ENCODE results near the gene DPP10. TPM values are rescaled to one million over a fixed set of nuclear protein-coding genes. Genes with fewer than 3 reads are reported as not detected.

The DPP10 gene
- total RNA-seq, 1 donor from 2014 or later: 15.1 TPM

- no peak for TF ChIP-seq CTCF (IDR thresholded peaks at IDR 0.05; ENCODE audit: partially characterized antibody, unreplicated experiment)
- Mint-ChIP-seq H3K27me3 (ENCODE audit: unreplicated experiment) (peaks cover 13% of the 10 kb centered on the region), H3K27ac (ENCODE audit: unreplicated experiment) (peak overlapping the region; percentile 78), H3K4me3 (ENCODE audit: unreplicated experiment) (peak overlapping the region; percentile 90), H3K36me3 (ENCODE audit: unreplicated experiment) (no peaks in the 10 kb centered on the region), H3K4me1 (ENCODE audit: low read depth, unreplicated experiment) (peaks cover 9% of the 10 kb centered on the region), H3K9me3 (ENCODE audit: unreplicated experiment) (peaks cover 3% of the 10 kb centered on the region)
- DNase-seq: no peak
These were observed 718.2 kb downstream of the DPP10 start for GRCh38 chr2:115160531-115161080.

DNA sequence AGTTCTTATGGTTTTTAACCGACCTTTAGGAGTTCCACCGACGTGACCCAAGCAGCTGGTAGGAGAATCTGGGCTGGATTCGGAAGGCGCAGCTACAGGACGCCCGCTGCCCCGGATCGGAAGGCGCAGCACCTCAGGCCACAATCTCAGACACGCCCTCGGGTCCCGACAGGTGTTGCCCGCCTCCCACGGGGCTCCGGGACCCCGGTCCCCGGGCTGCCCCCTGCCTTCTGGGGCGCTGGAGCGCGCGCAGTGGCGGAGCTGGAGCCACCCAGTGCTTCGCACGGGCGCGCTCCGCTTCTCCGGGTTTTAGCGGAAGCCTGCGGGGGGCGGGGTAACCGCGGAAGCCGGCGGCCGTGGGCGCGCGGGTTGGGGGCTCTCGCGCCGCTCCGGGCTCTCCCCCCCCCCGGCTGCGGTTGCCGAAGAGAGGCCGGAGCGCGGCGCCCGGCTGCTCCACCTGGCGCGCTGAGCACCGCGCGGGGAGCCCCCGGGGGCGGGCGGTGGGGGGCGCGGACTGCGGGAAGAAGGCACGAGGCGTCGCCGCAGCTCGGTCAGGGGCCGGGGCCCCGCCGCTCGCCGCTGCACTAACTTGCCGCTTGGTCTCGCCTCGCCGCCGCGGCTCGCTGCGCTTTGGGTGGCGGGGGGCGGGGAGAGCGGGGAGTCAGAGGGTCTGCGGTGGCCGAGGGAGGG, 718.8 kb downstream of the DPP10 start:
- Mint-ChIP-seq H3K27ac (ENCODE audit: unreplicated experiment) (peak overlapping the region; percentile 78), H3K36me3 (ENCODE audit: unreplicated experiment) (no peaks in the 10 kb centered on the region), H3K27me3 (ENCODE audit: unreplicated experiment) (peaks cover 13% of the 10 kb centered on the region), H3K4me3 (ENCODE audit: unreplicated experiment) (peak overlapping the region; percentile 90), H3K9me3 (ENCODE audit: unreplicated experiment) (peaks cover 3% of the 10 kb centered on the region), H3K4me1 (ENCODE audit: low read depth, unreplicated experiment) (peaks cover 9% of the 10 kb centered on the region)
- TF ChIP-seq CTCF (IDR thresholded peaks at IDR 0.05; ENCODE audit: partially characterized antibody, unreplicated experiment): no peak
- DNase-seq: peak; percentile 85

GRCh38 chr2:115161771-115162493, 719.5 kb downstream of the DPP10 start:
- peaks cover 9% of the 10 kb centered on the region for H3K4me1 Mint-ChIP-seq (ENCODE audit: low read depth, unreplicated experiment)
- H3K27me3 Mint-ChIP-seq (ENCODE audit: unreplicated experiment): peaks cover 13% of the 10 kb centered on the region
- H3K9me3 Mint-ChIP-seq (ENCODE audit: unreplicated experiment): peaks cover 3% of the 10 kb centered on the region
- DNase-seq: peak; percentile 69
- H3K4me3 Mint-ChIP-seq (ENCODE audit: unreplicated experiment): peak overlapping the region; percentile 87
- H3K36me3 Mint-ChIP-seq (ENCODE audit: unreplicated experiment): no peaks in the 10 kb centered on the region
- no peak for TF ChIP-seq CTCF (IDR thresholded peaks at IDR 0.05; ENCODE audit: partially characterized antibody, unreplicated experiment)
- peak overlapping the region; percentile 59 for H3K27ac Mint-ChIP-seq (ENCODE audit: unreplicated experiment)

DNA sequence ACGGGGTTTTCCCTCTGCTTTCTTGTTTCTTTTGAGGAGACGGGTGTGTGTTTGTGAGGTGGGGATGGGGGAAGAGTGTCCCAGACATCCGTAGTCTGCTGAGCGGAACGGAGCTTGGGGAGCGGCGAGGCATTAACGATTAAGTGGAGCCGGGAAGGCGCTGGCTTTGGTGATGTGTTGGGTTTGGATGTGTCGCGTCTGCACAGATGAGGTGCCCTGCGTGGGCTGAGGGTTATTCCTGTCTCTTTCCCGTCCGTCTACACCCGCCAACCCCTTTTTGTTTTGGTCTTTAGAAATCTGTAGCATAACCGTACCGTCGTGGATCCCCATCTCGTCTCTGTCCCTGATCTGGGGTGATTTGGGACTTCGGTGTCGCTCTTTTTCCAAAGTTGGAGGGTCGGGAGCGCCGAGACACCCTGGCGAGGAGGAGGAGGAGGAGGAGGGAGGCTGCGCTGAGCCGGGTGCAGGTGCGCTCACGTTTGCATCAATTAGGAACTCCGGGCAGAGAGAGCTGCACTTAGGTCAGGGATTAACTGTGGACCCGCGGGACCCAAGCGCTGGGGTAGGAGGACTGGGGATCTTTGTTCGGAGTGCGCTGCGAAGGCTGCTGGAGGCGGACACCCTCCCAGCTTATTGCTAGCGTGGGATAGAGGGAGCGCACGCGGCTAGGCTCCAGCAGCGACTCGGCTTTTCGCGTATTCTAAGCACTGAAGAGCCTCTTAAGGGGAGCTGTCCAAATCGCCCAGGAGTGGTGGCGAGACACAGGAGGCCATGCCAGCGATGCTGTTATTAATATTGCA, 720.3 kb downstream of the DPP10 start:
- peak; percentile 59 for DNase-seq
- peaks cover 3% of the 10 kb centered on the region for H3K9me3 Mint-ChIP-seq (ENCODE audit: unreplicated experiment)
- H3K27ac Mint-ChIP-seq (ENCODE audit: unreplicated experiment): peak overlapping the region; percentile 59
- TF ChIP-seq CTCF (IDR thresholded peaks at IDR 0.05; ENCODE audit: partially characterized antibody, unreplicated experiment): peak; percentile 1
- H3K4me1 Mint-ChIP-seq (ENCODE audit: low read depth, unreplicated experiment): peaks cover 9% of the 10 kb centered on the region
- no peaks in the 10 kb centered on the region for H3K36me3 Mint-ChIP-seq (ENCODE audit: unreplicated experiment)
- peak overlapping the region; percentile 87 for H3K4me3 Mint-ChIP-seq (ENCODE audit: unreplicated experiment)
- H3K27me3 Mint-ChIP-seq (ENCODE audit: unreplicated experiment): peaks cover 13% of the 10 kb centered on the region
